GM18499 (cell line): ENCODE measurements around the gene PNMT.
"Not testable (repeated sequence)": the region's sequence is repeated elsewhere in the genome, so short reads cannot be mapped to it uniquely, and the experiment has no call there.

Experiments used
- ATAC-seq: cut with Tn5 transposase; IDR thresholded peaks from one replicate; pipeline ENCODE4 v1.9.1; 2021; ENCODE audit warnings: moderate number of reproducible peaks; ENCODE audit not compliant: insufficient read depth, unreplicated experiment

The PNMT gene

GRCh38 chr17:39702901-39703893 lies 34.9 kb downstream of the PNMT start:
- no peak for ATAC-seq

DNA sequence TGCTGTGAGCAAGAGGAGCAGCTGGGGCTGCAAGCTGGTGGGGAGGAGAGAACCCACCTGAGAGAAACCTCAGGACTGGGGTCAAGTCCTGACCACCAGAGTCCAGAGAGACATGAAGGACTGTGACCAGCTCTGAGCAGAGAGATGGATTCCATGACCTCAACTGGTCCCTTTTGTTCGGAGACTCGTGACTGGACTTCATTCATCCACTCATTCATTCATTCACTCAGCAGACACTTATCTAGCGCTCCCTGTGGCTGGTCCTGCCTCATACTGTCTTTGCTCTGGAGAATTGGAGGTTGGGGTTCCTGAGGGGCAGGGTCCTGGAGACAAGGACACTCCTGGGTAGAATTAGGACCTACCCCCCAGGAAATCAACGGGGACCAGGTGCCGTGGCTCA lies 35.7 kb downstream of the PNMT start:
- ATAC-seq, result no peak

DNA sequence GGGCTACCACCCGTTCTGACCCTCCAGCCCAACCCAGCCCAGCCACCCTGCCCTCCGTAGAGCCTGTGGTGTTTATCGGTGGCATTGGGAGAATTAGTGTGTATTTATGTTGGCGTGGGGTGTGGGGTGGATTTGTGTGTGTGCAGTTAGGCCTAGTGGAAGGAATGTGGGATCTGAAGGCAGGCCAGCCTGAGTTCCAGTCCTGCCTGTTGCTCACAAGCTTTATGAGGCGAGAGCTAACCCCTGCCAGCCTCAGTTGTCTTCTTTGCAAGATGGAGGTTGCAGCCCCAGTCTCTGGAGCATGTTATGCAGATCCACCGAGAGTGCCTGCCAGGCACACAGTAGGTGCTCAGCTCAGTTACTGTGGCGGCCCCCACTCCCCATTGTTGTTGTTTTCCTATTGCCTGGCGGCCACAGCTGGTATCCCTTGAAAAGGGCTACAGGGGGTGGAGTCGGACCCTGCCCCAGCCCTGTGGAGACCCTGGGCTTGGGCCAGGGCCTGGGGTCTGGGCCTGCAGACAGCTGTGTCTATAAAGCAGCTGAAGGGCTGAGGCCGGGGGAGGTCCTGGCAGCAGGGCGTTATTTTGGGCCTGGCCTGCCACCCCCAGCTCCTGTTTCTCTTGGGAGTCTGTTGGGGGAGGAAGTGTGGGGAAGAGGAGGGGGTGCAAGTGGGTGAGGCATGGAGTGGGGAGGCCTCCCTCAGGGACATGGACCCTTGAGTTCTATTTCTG lies 36.7 kb downstream of the PNMT start:
- ATAC-seq, result no peak

- ATAC-seq, result no peak
These were observed 37.6 kb downstream of the PNMT start for GRCh38 chr17:39705786-39706348.

GRCh38 chr17:39706383-39706782 lies 38.1 kb downstream of the PNMT start:
- no peak for ATAC-seq

DNA sequence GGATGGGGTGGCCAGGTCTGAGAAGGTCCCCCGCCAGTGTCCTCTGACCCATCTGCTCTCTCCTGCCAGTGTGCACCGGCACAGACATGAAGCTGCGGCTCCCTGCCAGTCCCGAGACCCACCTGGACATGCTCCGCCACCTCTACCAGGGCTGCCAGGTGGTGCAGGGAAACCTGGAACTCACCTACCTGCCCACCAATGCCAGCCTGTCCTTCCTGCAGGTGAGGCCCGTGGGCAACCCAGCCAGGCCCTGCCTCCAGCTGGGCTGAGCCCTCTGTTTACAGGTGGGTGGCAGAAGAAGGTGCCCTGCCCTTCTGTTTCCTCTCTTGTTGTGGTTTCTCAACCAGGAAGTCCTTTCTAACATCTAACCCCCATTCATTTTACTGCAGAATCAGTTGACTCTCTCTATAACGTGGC lies 38.7 kb downstream of the PNMT start:
- ATAC-seq, result no peak

DNA sequence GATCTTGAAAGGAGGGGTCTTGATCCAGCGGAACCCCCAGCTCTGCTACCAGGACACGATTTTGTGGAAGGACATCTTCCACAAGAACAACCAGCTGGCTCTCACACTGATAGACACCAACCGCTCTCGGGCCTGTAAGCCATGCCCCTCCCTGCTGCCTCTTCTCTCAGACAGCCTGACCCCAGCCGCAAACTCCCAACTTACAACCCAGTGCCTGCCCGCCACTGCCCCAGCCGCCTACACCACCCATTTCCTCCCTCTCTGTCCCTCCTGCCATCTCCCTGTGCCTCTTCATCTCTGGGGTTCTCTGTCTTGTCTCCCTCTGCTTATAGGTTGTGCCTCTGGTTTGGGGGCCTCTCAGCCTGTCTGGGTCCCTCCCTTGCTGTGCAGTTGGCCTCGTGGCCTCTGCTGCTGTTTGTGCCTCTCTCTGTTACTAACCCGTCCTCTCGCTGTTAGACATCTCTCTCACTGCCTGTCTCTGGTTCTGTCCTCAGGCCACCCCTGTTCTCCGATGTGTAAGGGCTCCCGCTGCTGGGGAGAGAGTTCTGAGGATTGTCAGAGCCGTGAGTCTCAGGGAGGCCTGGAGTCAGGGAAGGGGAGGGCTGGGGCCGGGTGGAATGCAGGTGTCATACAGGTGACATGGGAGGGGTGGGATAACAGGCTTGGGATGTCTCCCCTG lies 41.2 kb downstream of the PNMT start:
- no peak for ATAC-seq

DNA sequence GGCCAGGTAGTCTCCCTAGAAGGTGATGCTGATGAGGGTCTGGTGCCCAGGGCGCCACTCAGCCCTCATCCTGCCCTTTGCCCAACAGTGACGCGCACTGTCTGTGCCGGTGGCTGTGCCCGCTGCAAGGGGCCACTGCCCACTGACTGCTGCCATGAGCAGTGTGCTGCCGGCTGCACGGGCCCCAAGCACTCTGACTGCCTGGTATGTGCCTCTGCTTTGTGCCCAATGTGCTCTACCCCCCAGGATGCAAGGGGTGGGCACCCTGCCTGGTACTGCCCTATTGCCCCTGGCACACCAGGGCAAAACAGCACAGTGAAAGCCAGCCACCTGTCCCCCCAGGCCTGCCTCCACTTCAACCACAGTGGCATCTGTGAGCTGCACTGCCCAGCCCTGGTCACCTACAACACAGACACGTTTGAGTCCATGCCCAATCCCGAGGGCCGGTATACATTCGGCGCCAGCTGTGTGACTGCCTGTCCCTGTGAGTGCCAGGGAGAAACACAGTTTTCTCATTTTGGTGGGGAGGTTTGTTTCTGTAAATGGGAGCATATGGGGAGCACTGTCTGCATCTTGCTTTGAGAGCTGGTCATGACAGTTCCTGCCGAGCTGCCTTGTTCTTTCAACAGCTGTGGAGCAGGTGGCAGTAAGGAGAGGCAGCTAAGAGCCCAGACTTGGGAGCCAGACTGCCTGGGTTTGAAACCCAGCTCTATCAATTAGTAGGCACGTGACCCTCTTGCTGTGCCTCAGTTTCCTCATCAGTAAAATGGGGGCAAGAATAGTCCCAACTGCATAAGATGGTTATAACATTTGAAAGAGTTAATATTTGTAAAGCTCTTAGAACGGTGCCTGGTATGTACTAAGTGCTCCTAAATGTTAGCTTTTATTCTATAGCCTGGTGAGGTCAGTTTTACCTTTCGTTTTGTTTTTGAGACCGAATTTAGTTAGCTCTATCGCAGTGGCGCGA lies 42.0 kb downstream of the PNMT start:
- no peak for ATAC-seq

GRCh38 chr17:39711071-39711470 lies 42.8 kb downstream of the PNMT start:
- not testable (repeated sequence) for ATAC-seq

GRCh38 chr17:39711851-39712250 lies 43.6 kb downstream of the PNMT start:
- ATAC-seq, result no peak

DNA sequence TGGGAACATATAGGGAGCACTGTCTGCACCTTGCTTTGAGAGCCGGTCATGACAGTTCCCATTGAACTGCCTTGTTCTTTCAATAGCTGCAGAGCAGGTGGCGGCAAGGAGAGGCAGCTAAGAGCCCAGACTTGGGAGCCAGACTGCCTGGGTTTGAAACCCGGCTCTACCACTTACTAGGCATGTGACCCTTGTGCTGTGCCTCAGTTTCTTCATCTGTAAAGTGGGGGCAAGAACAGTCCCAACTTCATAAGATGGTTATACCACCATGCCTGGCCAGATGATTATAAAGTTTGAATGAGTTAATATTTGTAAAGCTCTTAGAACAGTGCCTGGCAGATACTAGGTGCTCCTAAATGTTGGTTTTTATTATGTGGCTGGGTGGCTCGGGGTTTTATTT lies 46.0 kb downstream of the PNMT start:
- no peak for ATAC-seq

DNA sequence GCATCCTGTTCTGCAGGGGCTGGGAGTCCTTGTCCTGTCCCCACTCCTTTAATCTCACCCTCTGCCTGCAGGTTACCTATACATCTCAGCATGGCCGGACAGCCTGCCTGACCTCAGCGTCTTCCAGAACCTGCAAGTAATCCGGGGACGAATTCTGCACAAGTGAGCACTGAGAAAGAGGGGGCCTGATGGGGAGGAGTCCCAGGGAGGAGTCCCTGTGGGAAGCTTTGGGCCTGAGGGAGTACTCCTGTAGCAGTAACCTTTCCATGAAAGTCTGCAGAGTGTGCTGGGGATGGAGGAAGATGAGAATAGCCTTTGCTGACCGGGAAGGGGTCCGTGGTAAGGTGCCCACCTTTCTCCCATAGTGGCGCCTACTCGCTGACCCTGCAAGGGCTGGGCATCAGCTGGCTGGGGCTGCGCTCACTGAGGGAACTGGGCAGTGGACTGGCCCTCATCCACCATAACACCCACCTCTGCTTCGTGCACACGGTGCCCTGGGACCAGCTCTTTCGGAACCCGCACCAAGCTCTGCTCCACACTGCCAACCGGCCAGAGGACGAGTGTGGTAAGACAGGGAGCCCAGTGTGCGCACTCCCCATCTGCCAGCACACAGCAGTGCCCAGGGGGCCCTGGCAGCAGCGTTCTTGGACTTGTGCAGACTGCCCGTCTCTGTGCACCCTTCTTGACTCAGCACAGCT lies 47.3 kb downstream of the PNMT start:
- ATAC-seq, result no peak

- ATAC-seq, result no peak
These were observed 48.0 kb downstream of the PNMT start for GRCh38 chr17:39716073-39716818.

DNA sequence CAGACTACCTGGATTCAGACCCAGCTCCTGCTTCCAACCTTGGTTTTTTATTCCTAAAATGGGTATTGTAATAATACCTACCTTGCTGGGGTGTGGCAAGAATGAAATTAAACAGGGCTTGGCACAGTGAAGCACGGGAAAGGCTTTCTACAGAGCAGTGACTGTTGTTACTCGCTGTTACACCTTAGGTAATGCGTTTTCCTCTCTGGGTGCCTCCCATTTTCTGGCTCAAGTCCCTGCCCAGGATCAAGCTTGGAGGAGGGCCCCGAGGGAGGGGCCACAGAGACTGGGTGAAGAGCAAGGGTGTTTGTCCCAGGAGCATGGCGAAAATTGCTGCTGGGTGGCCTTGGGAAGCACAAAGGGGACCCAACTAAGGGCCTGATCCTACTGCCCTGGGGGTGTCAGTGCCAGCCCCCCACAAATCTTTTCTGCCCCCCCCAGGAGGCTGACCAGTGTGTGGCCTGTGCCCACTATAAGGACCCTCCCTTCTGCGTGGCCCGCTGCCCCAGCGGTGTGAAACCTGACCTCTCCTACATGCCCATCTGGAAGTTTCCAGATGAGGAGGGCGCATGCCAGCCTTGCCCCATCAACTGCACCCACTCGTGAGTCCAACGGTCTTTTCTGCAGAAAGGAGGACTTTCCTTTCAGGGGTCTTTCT lies 48.8 kb downstream of the PNMT start:
- ATAC-seq, result no peak

- ATAC-seq, result no peak
These were observed 49.4 kb downstream of the PNMT start for GRCh38 chr17:39717660-39718059.

DNA sequence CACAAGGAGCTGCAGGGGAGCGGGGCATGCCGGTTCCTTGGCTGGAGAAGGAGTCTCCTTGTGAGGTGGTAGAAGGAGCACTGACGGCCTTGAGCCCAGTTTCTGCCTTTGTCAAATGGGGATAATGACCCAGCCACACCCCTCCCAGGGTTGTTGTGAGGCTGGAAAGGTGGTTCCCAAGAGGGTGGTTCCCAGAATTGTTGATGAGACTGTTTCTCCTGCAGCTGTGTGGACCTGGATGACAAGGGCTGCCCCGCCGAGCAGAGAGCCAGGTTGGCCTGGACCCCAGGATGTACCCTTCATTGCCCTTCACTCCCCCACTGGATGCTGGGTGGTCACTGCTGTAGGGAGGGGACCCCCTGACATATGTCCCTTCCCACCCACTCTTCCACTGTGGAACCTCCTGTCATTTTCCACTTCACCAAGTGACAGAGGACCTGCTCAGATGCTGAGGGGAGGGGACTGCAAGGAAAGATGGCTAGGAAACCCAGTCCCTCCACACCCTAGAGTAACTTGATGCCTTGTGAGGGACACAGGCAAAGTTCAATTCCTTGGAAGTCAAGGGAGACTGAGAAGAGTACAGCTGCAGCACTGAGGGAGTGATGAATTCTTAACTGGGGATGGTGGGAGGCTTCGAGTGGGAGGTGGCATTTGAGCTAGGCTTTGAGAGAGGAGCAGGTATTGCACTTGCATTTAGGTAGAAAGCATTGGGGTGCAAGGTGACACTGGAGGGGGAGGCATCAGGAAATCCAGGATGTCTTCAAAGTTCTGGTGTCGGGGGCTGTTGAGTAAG lies 51.5 kb downstream of the PNMT start:
- no peak for ATAC-seq
